ENCODE results near the gene BOD1L1. TPM values are rescaled to one million over a fixed set of nuclear protein-coding genes. Genes with fewer than 3 reads are reported as not detected.

The BOD1L1 gene
- total RNA-seq, 1 experiment from 2014 or later, result 37.2 TPM

- no TSS peak for BruUV-seq (replicated peaks)
- Mint-ChIP-seq H3K27ac (ENCODE audit: unreplicated experiment) (no peak overlapping the region), H3K4me1 (ENCODE audit: low read depth, unreplicated experiment) (no peaks in the 10 kb centered on the region), H3K36me3 (ENCODE audit: insufficient read depth, unreplicated experiment) (no peaks in the 10 kb centered on the region), H3K27me3 (ENCODE audit: insufficient read depth, unreplicated experiment) (peaks cover 2% of the 10 kb centered on the region), H3K9me3 (ENCODE audit: unreplicated experiment) (no peaks in the 10 kb centered on the region), H3K4me3 (ENCODE audit: unreplicated experiment) (no peak overlapping the region)
- ChIA-PET CTCF (no interaction called here), POLR2A (no interaction called here)
- no peaks in the 10 kb centered on the region for H3K36me3 ChIP-seq (ENCODE audit: control insufficient read depth, insufficient read depth, low read length)
- H3K27me3 ChIP-seq (replicated peaks; ENCODE audit: control insufficient read depth, insufficient read depth, low read length), result no peaks in the 10 kb centered on the region
- no peaks in the 10 kb centered on the region for H3K9me3 ChIP-seq
- no peak for TF ChIP-seq CTCF (IDR thresholded peaks at IDR 0.05; ENCODE audit: insufficient read depth in 1 of 2, low read depth in 1 of 2, low read length in 1 of 2, severe bottlenecking in 1 of 2, unreplicated experiment in 1 of 2)
- H3K4me3 ChIP-seq (ENCODE audit: low read depth, low read length), result no peak overlapping the region
- DNase-seq, result no peak
- no peaks in the 10 kb centered on the region for H3K4me1 ChIP-seq
- intact Hi-C loops (cut with micrococcal nuclease; ENCODE audit: unreplicated experiment), result no loop called here
Observed at GRCh38 chr4:13521047-13521446, 106.5 kb downstream of the BOD1L1 start.

Small RNAs within 50 kb of the gene (microRNA-seq; reads per million reads assigned to microRNA genes)
- gene MIR5091, result not detected

Other genes starting within 250 kb of the BOD1L1 start
- gene RAB28, start 143.4 kb downstream of the BOD1L1 start, total RNA-seq (2022), result 12.7 and 14.5 TPM in 2 replicates
- 1.7 and 2.4 TPM in 2 replicates for gene NKX3-2, start 83.2 kb downstream of the BOD1L1 start, total RNA-seq (2022)

All from Caco-2 (cell line).